ENCODE data around the gene FAM228A. TPM values are rescaled to one million over a fixed set of nuclear protein-coding genes. Genes with fewer than 3 reads are reported as not detected.

FAM228A gene
- total and polyA plus RNA-seq, 11 donors = 0.19 to 1.9 (median 0.79) TPM; not detected in 3

DNA sequence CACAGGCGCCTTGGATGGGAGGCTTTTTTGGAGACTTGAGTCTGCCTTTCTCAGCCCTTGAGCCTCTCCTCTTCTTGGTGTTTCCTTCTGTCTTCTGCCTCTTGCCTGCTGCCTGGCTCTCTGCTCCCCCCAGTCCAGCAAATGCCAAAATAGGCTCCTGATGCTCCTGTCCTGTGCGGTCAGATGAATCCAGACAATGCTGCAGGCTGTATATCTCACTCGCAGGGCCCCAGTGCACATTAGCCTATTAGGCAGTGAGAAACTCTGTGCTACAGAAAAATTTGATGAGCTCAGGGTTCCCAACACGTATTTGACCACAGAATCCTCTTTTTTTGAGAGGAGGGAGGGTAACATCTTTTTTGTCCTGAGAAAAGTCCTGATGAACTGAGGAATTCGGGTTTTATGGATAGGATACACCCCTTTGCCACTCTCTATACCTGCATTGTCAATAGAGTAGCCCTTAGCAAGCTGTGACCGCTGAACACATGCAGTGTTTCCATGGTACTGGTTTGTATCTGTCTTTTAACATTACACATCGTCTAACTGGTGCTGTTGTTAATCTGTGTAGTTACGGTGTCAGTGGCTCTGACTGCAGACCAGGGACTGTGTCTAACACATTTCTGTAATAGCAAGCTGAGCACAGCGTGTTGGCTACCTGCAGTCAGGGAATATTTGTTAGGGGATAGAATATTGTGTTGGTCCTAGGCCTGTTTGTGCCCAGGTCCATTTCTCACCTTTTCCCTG is 50.8 kb downstream of the FAM228A start:
- WGBS, 4 donors = 94 to 95% (median 95%) methylated on average over 9 of the region's 9 CpGs
- intact Hi-C loops (cut with DNase I) = loop anchor here in 6 of 10 donors (5.0 to 10.0 kb wide), 3 partner anchors 157 to 599 kb away; no protein-coding TSS in a partner anchor
- H3K4me1 ChIP-seq = no peaks in the 10 kb centered on the region
- TF ChIP-seq POLR2A (IDR thresholded peaks at IDR 0.05) = no peak
- TF ChIP-seq, protein P1, sequence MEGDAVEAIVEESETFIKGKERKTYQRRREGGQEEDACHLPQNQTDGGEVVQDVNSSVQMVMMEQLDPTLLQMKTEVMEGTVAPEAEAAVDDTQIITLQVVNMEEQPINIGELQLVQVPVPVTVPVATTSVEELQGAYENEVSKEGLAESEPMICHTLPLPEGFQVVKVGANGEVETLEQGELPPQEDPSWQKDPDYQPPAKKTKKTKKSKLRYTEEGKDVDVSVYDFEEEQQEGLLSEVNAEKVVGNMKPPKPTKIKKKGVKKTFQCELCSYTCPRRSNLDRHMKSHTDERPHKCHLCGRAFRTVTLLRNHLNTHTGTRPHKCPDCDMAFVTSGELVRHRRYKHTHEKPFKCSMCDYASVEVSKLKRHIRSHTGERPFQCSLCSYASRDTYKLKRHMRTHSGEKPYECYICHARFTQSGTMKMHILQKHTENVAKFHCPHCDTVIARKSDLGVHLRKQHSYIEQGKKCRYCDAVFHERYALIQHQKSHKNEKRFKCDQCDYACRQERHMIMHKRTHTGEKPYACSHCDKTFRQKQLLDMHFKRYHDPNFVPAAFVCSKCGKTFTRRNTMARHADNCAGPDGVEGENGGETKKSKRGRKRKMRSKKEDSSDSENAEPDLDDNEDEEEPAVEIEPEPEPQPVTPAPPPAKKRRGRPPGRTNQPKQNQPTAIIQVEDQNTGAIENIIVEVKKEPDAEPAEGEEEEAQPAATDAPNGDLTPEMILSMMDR (IDR thresholded peaks at IDR 0.05) = no peak
- no peaks in the 10 kb centered on the region for H3K9me3 ChIP-seq
- DNase-seq (no peak), ATAC-seq (no peak)
- H3K4me3 ChIP-seq = no peak overlapping the region
- peaks cover 0 to 29% (median 21%) of the 10 kb centered on the region in 9 donors for H3K36me3 ChIP-seq
- H3K27me3 ChIP-seq = no peaks in the 10 kb centered on the region
- no peak overlapping the region for H3K27ac ChIP-seq

- no peaks in the 10 kb centered on the region for H3K4me1 ChIP-seq
- no peaks in the 10 kb centered on the region for H3K27me3 ChIP-seq
- TF ChIP-seq POLR2A (IDR thresholded peaks at IDR 0.05) = no peak
- TF ChIP-seq, protein P1 (IDR thresholded peaks at IDR 0.05) = peak in 9 of 12 donors; percentile 20 to 52 (median 36)
- H3K36me3 ChIP-seq = peaks cover 0 to 36% (median 21%) of the 10 kb centered on the region in 9 donors
- no peak overlapping the region for H3K4me3 ChIP-seq
- no peak for ATAC-seq
- H3K27ac ChIP-seq = no peak overlapping the region
- H3K9me3 ChIP-seq = no peaks in the 10 kb centered on the region
- 44 to 60% (median 55%) methylated on average over 1 of the region's 1 CpG for WGBS, 4 donors
- DNase-seq = no peak
- intact Hi-C loops (cut with DNase I) = loop anchor here in 6 of 10 donors (5.0 to 10.0 kb wide), 3 partner anchors 154 to 596 kb away; no protein-coding TSS in a partner anchor
Measured at GRCh38 chr2:24228470-24228869, 53.6 kb downstream of the FAM228A start.

- Histone ChIP-seq H3K4me1 (no peaks in the 10 kb centered on the region), H3K9me3 (no peaks in the 10 kb centered on the region), H3K27ac (no peak overlapping the region), H3K36me3 (peaks cover 0 to 26% (median 17%) of the 10 kb centered on the region in 9 donors), H3K4me3 (no peak overlapping the region), H3K27me3 (no peaks in the 10 kb centered on the region)
- TF ChIP-seq, protein P1 (IDR thresholded peaks at IDR 0.05) = no peak
- TF ChIP-seq POLR2A (IDR thresholded peaks at IDR 0.05) = no peak
- intact Hi-C loops (cut with DNase I) = loop anchor here in 3 of 10 donors (2.0 to 5.0 kb wide), 2 partner anchors 151 kb away; no protein-coding TSS in a partner anchor
- DNase-seq = no peak
- whole genome bisulfite sequencing, 4 donors = 71 to 82% (median 81%) methylated on average over 4 of the region's 4 CpGs
- ATAC-seq = no peak
Measured at GRCh38 chr2:24231461-24231881, 56.6 kb downstream of the FAM228A start.

GRCh38 chr2:24233321-24233720 is 58.5 kb downstream of the FAM228A start:
- Histone ChIP-seq H3K4me3 (no peak overlapping the region), H3K4me1 (no peaks in the 10 kb centered on the region), H3K36me3 (peaks cover 0 to 34% (median 14%) of the 10 kb centered on the region in 9 donors), H3K27ac (no peak overlapping the region), H3K27me3 (no peaks in the 10 kb centered on the region), H3K9me3 (no peaks in the 10 kb centered on the region)
- TF ChIP-seq, protein P1 (IDR thresholded peaks at IDR 0.05) = no peak
- TF ChIP-seq POLR2A (IDR thresholded peaks at IDR 0.05) = no peak
- WGBS, 4 donors = 97 to 100% (median 98%) methylated on average over 2 of the region's 2 CpGs
- DNase-seq (no peak), ATAC-seq (no peak)
- intact Hi-C loops (cut with DNase I) = loop anchor here in 2 of 10 donors (5.0 kb wide), 1 partner anchor 149 kb away; no protein-coding TSS in a partner anchor

Data from heart left ventricle (tissue), 16 donors.